HepG2 (cell line): Measurements from ENCODE around the gene TMEM236. TPM values are rescaled to one million over a fixed set of nuclear protein-coding genes. Genes with fewer than 3 reads are reported as not detected.

Experiments used
- ATAC-seq: fragments of 200-7000 bp; cut with Tn5 transposase; 3 replicates; pipeline ENCODE4 v1.9.1; 2020; ENCODE audit warnings: mild to moderate bottlenecking, moderate library complexity
- BruUV-seq: library from RNA; stranded (reverse); fragments of 400-500 nt; replicated peaks from 2 replicates; lab custom pipeline; 2021; lab: Mats Ljungman, UMichigan
- CTCF ChIA-PET: fragments of 300-600 bp; formaldehyde crosslinking; extraction: SDS; loops from one replicate; lab custom pipeline; 2021; ENCODE audit warnings: low total read pairs, inconsistent platforms, low intra/inter-chr PET ratio; lab: Yijun Ruan, JAX
- POLR2A ChIA-PET: fragments of 350-600 bp; sonication (Branson Sonifier 250); formaldehyde crosslinking; loops from one replicate; lab custom pipeline; 2020; ENCODE audit warnings: antibody characterized with exemption, inconsistent platforms; lab: Yijun Ruan, JAX
- DNase-seq: peaks from one replicate; pipeline ENCODE4 v3.0.0-alpha.2; 2015; ENCODE audit warnings: low spot score
- FAIRE-seq: peaks from 3 replicates; lab custom pipeline; 2011; peaks lifted over from hg19 to GRCh38; lab: Jason Lieb, UNC
- H2AFZ ChIP-seq: one replicate; pipeline ENCODE4 v1.6.1; 2011; ENCODE audit warnings: low read length, inconsistent platforms
- H3K27ac ChIP-seq: fragments of 300-600 bp; 3 replicates; pipeline ENCODE4 v1.8.0; 2011; ENCODE audit warnings: mixed run types, mild to moderate bottlenecking, mixed read lengths, low read length, inconsistent platforms; ENCODE audit not compliant: insufficient read depth; ENCODE audit errors: extremely low read length
- H3K27me3 ChIP-seq, 2 experiments: fragments of 200-600 bp in 1 of 2; 2 replicates in 1 of 2; 3 replicates in 1 of 2; pipeline versions ENCODE4 v1.6.0 to v1.8.0; 2011; ENCODE audit warnings: low read length in 2 of 2, mild to moderate bottlenecking in 2 of 2, moderate library complexity in 2 of 2, inconsistent platforms in 1 of 2; ENCODE audit not compliant: insufficient read depth in 2 of 2, control insufficient read depth in 1 of 2
- H3K36me3 ChIP-seq, 2 experiments: fragments of 200-600 bp in 1 of 2; replicated peaks in 1 of 2; 2 replicates in 1 of 2; 3 replicates in 1 of 2; pipeline versions ENCODE4 v1.5.1 to v1.8.0; 2011; ENCODE audit warnings: low read length in 2 of 2, inconsistent platforms in 1 of 2; ENCODE audit not compliant: insufficient read depth in 2 of 2, control insufficient read depth in 1 of 2
- H3K4me1 ChIP-seq: 2 replicates; pipeline ENCODE4 v1.5.1; 2012; ENCODE audit warnings: low read length, inconsistent platforms; ENCODE audit not compliant: insufficient read depth
- H3K4me2 ChIP-seq: 2 replicates; pipeline ENCODE4 v1.6.0; 2011; ENCODE audit warnings: low read depth, low read length, inconsistent platforms
- H3K4me3 ChIP-seq, 3 experiments: fragments of 200-600 bp in 1 of 3; sonication (generic), shearing (Covaris generic) in 1 of 3; replicated peaks in 1 of 3; 2 replicates each; pipeline ENCODE4 v1.5.1; 2011 to 2016; ENCODE audit warnings: low read length in 3 of 3, inconsistent platforms in 2 of 3, low read depth in 2 of 3, mild to moderate bottlenecking in 2 of 3, control low read depth in 1 of 3, mixed read lengths in 1 of 3; ENCODE audit not compliant: insufficient read depth in 1 of 3
- H3K79me2 ChIP-seq: one replicate; pipeline ENCODE4 v1.6.1; 2011; ENCODE audit warnings: low read length, inconsistent platforms; ENCODE audit not compliant: insufficient read depth
- H3K9ac ChIP-seq: 2 replicates; pipeline ENCODE4 v1.6.0; 2011; ENCODE audit warnings: mild to moderate bottlenecking, low read depth, low read length, inconsistent platforms; ENCODE audit not compliant: insufficient read depth
- H3K9me3 ChIP-seq: 2 replicates; pipeline ENCODE4 v1.5.1; 2012; ENCODE audit warnings: mild to moderate bottlenecking, low read length
- H4K20me1 ChIP-seq: 2 replicates; pipeline ENCODE4 v1.6.0; 2011; ENCODE audit warnings: inconsistent platforms, mild to moderate bottlenecking, low read length, moderate library complexity; ENCODE audit not compliant: insufficient read depth
- AGO2 ChIP-seq: fragments of 200-400 bp; formaldehyde crosslinking; optimal IDR thresholded peaks from 2 replicates; pipeline ENCODE3; 2017; ENCODE audit warnings: mild to moderate bottlenecking, low read depth, low read length, moderate library complexity
- HDAC2 ChIP-seq: sonication (generic); formaldehyde crosslinking; IDR thresholded peaks from 2 replicates; pipeline ENCODE4 v1.4.0; 2020; ENCODE audit warnings: missing genetic modification reagents
- HNRNPLL ChIP-seq: fragments of 200-400 bp; formaldehyde crosslinking; IDR thresholded peaks from 2 replicates; pipeline ENCODE4 v1.6.1; 2017; ENCODE audit warnings: mild to moderate bottlenecking, low read depth, low read length; ENCODE audit not compliant: poor library complexity, severe bottlenecking
- MED1 ChIP-seq: sonication (generic); formaldehyde crosslinking; IDR thresholded peaks from 2 replicates; pipeline ENCODE4 v1.4.0; 2020; ENCODE audit warnings: missing genetic modification reagents
- SALL1 ChIP-seq: sonication (generic); formaldehyde crosslinking; IDR thresholded peaks from 2 replicates; pipeline ENCODE4 v1.8.0; 2022; ENCODE audit warnings: mild to moderate bottlenecking, missing genetic modification reagents
- TAF1 ChIP-seq: sonication (generic); formaldehyde crosslinking; IDR thresholded peaks from 2 replicates; pipeline ENCODE4 v1.4.0; 2020; ENCODE audit warnings: missing genetic modification reagents
- ZNF510 ChIP-seq: sonication (generic); formaldehyde crosslinking; IDR thresholded peaks from 2 replicates; pipeline ENCODE4 v1.4.0; 2020; ENCODE audit warnings: low read depth, mild to moderate bottlenecking, missing genetic modification reagents
- ZNF746 ChIP-seq: sonication (generic); formaldehyde crosslinking; IDR thresholded peaks from 2 replicates; pipeline ENCODE4 v1.8.0; 2022; ENCODE audit warnings: mild to moderate bottlenecking, missing genetic modification reagents
- WGBS: methylation state at CpG from one replicate; pipeline ENCODE4 v1.1.6; 2017; ENCODE audit warnings: low lambda C conversion rate; 5-methylcytosine and 5-hydroxymethylcytosine counted together
- in situ Hi-C: cut with HindIII; loops from 2 replicates; pipeline ENCODE4 v1.10.0; 2017; ENCODE audit warnings: low pct_unique_long_range_greater_than_20kb; ENCODE audit not compliant: extremely low pct_ligation_motif_present
- intact Hi-C: fragments of 100-400 bp; cut with micrococcal nuclease; formaldehyde crosslinking; loops from one replicate; pipeline ENCODE4 v1.10.0; 2022; ENCODE audit not compliant: unreplicated experiment
- polyA plus RNA-seq, 8 experiments: library from polyadenylated mRNA; depleted of rRNA in 3 of 8; stranded (reverse) in 7 of 8; unstranded in 1 of 8; fragments of >200 nt; fragmentation: Illumina TruSeq in 4 of 8; extraction: Trizol in 4 of 8; gene quantifications; 2 replicates each; pipeline versions ENCODE4 v1.2.1 to v1.2.3, GENCODE V29; 2011 to 2016; ENCODE audit warnings: low read depth in 4 of 8, missing spikeins in 1 of 8, mixed read lengths in 1 of 8; ENCODE audit not compliant: insufficient read depth in 1 of 8
- total RNA-seq, 5 experiments: library from RNA; depleted of rRNA; stranded (reverse); fragments of >200 nt; fragmentation: Illumina TruSeq; extraction: Trizol; gene quantifications; 2 replicates each; pipeline ENCODE4 v1.2.3, GENCODE V29; 2016; ENCODE audit warnings: low read depth in 1 of 5
- TF ChIP-seq, protein P1 (sequence below), 2 experiments: fragments of 450-650 bp in 1 of 2; sonication (generic) in 1 of 2; formaldehyde crosslinking; IDR thresholded peaks; 2 replicates each; pipeline versions ENCODE4 v1.5.0 to v1.8.0; 2020 to 2022; ENCODE audit warnings: mild to moderate bottlenecking in 1 of 2, missing genetic modification reagents in 1 of 2

TMEM236 gene
- total and polyA plus RNA-seq, 2 of the 13 experiments (the other 11 are each of a cell fraction or from before 2014, with no cell fraction given) = 0.04 to 0.08 TPM

DNA sequence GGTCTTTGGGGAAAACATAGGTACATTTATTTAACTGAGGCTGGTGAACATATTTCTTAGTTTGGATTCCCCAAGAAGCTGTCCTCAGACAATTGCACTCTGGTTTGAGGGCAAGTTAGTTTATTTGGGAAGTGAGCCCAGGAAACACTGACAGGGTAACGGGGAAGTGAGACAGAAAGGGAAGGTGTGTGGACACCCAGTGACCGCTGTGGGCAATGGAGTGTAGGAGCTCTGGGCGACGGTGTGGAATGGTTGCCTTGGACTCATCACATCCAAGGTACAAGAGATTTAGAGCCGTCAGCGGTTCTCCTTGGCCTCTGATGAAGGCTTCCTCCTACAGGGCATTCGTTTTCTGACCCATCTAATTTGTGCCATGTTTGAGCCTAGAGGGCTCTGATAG, 64.2 kb downstream of the TMEM236 start:
- FAIRE-seq = no peak
- intact Hi-C loops = no loop called here
- peaks cover 1 to 14% of the 10 kb centered on the region in 2 experiments; a peak in 4 of 5 replicates for H3K27me3 ChIP-seq
- BruUV-seq = no TSS peak
- no peaks in the 10 kb centered on the region for H4K20me1 ChIP-seq
- DNase-seq = no peak
- 16% methylated on average over 7 of the region's 7 CpGs for WGBS
- in situ Hi-C loops = no loop called here
- H3K4me2 ChIP-seq = no peak overlapping the region
- no peak overlapping the region for H2AFZ ChIP-seq
- POLR2A ChIA-PET = no interaction called here
- no peak overlapping the region for H3K27ac ChIP-seq
- no peaks in the 10 kb centered on the region for H3K9me3 ChIP-seq
- no peak overlapping the region for H3K9ac ChIP-seq
- ATAC-seq = no peak
- TF ChIP-seq ZNF510 (CRISPR knock-in tag) (no peak), MED1 (CRISPR knock-in tag) (no peak), AGO2 (no peak), TAF1 (CRISPR knock-in tag) (no peak)
- TF ChIP-seq, protein P1, sequence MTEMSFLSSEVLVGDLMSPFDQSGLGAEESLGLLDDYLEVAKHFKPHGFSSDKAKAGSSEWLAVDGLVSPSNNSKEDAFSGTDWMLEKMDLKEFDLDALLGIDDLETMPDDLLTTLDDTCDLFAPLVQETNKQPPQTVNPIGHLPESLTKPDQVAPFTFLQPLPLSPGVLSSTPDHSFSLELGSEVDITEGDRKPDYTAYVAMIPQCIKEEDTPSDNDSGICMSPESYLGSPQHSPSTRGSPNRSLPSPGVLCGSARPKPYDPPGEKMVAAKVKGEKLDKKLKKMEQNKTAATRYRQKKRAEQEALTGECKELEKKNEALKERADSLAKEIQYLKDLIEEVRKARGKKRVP (CRISPR knock-in tag; IDR thresholded peaks at IDR 0.05) = no peak
- no peaks in the 10 kb centered on the region for H3K79me2 ChIP-seq
- no peaks in the 10 kb centered on the region for H3K4me1 ChIP-seq
- CTCF ChIA-PET = no interaction called here
- no peak overlapping the region for H3K4me3 ChIP-seq
- no peaks in the 10 kb centered on the region for H3K36me3 ChIP-seq

DNA sequence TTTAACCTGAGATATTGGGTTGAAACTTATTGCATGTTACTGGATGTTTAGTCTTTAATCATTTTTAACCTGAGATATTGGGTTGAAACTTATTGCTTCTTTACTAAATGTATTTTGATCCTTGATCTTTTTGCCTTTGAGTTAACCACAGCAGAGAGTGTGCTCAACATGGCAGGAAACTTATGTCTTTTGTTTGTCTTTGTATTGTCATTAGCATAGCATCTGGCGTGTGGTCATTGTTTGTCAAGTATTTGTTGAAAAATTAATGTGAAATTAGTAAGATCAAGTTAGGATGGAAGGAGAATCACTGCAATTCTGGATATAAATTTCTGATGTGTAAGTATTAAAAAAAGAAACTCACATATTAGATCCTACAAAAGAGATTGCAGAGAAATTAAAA, 65.3 kb downstream of the TMEM236 start:
- intact Hi-C loops = no loop called here
- BruUV-seq = no TSS peak
- no peak for DNase-seq
- H3K79me2 ChIP-seq = no peaks in the 10 kb centered on the region
- no peak overlapping the region for H3K27ac ChIP-seq
- H3K4me1 ChIP-seq = no peaks in the 10 kb centered on the region
- no peak overlapping the region for H3K9ac ChIP-seq
- no peaks in the 10 kb centered on the region for H3K9me3 ChIP-seq
- no peak overlapping the region for H2AFZ ChIP-seq
- TF ChIP-seq HNRNPLL = no peak
- TF ChIP-seq ZNF746 (CRISPR knock-in tag) = no peak
- TF ChIP-seq SALL1 (CRISPR knock-in tag) = no peak
- no peak for TF ChIP-seq HDAC2
- CTCF ChIA-PET = no interaction called here
- WGBS = 3% methylated on average over 1 of the region's 1 CpG
- no peak for FAIRE-seq
- no peaks in the 10 kb centered on the region for H3K36me3 ChIP-seq
- in situ Hi-C loops = no loop called here
- H4K20me1 ChIP-seq = no peaks in the 10 kb centered on the region
- peaks cover 1 to 10% of the 10 kb centered on the region in 2 experiments; a peak in 3 of 5 replicates for H3K27me3 ChIP-seq
- no peak overlapping the region for H3K4me3 ChIP-seq
- no peak for ATAC-seq
- H3K4me2 ChIP-seq = no peak overlapping the region
- POLR2A ChIA-PET = no interaction called here
